GM18861 (cell line): ENCODE data around the gene NCOA3.
"Not testable (repeated sequence)": the region's sequence is repeated elsewhere in the genome, so short reads cannot be mapped to it uniquely, and the experiment has no call there.

ENCODE experiments used
- ATAC-seq: cut with Tn5 transposase; IDR thresholded peaks from one replicate; pipeline ENCODE4 v1.9.1; 2021; ENCODE audit not compliant: unreplicated experiment

The NCOA3 gene

DNA sequence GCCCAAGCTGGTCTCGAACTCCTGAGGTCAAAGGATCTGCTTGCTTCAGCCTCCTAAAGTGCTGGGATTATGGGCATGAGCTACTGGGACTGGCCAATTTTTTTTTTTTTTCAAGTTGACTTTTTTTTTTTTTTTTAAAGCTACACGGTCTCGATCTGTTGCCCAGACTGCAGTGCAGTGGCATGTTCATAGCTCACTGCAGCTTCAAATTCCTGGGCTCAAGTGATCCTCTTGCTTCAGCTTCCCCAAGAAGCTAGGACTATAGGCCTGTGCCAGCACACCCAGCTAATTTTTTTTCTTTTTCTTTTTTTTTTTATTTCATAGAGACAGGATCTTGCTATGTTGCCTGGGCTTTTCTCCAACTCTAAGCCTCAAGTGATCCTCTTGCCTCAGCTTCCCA lies 59.5 kb downstream of the NCOA3 start:
- ATAC-seq = no peak

DNA sequence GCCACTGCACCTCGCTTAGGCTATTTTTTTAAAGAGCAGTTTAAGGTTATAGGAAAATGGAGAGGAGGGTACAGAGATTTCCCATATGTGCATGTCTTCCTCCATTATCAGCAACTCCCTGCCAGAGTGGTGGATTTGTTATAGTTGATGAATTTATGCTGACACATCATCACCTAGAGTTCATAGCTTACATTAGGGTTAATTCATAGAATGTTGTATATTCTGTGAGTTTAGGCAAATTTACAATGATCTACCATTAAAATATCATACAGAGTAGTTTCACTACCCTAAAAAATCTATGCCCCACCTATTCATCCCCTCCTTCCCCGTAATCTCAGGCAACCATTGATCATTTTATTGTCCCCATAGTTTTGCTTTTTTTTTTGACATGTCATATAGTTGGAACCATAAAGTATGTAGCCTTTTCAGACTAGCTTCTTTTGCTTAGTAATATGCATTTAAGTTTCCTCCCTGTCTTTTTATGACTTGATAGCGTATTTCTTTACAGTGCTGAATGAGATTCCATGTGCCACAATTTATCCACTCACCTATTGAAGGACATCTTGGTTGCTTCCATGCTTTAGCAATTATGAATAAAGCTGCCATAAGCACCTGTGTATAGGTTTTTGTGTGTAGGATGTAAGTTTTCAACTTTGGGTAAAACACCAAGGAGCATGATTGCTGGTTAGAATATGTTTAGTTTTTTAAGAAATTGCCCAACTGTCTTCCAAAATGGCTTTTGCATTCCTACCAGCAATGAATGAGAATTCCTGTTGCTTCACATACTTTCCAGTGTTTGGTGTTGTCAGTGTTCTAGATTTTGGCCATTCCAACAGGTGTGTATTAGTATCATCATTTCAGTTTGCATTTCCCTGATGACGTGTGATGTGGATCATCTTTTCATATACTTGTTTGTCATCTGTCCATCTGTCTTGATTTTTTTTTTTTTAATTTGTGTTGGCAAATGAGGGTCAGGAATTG lies 60.2 kb downstream of the NCOA3 start:
- ATAC-seq = no peak

DNA sequence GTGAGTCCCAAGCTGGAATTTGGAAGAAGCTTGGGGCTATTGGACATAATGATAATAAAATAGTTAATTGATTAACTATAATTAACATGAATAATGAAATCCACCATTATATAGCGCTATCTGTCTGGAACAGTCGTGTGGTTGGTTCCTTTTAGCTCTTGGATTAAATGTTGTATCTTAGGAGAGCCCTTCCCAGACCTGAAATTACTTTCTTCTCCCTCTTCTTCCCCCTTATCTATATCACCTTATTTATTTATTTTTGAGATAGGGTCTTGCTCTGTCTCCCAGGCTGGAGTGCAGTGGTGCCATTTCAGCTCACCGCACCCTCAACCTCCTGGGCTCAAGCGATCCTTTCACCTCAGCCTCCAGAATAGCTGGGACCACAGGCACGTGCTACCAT lies 64.6 kb downstream of the NCOA3 start:
- no peak for ATAC-seq

DNA sequence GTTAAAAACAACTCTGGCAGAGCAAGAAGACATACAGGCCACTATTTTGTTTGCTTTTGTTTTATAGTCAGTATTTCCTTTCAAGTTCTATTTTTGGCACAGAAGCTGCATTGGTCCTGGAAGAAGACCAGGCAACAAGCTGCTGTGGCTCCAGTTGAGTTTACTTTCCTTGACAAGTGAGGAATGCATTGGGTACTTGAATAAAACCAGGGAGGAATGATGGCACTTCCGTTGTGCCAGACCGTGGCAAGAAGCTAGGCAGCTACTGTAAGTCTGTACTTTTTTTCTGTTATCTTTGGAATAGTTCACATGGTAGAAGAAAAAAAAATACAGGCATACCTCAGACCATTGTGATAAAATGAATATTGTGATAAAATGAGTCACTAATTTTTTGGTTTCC lies 66.3 kb downstream of the NCOA3 start:
- no peak for ATAC-seq

DNA sequence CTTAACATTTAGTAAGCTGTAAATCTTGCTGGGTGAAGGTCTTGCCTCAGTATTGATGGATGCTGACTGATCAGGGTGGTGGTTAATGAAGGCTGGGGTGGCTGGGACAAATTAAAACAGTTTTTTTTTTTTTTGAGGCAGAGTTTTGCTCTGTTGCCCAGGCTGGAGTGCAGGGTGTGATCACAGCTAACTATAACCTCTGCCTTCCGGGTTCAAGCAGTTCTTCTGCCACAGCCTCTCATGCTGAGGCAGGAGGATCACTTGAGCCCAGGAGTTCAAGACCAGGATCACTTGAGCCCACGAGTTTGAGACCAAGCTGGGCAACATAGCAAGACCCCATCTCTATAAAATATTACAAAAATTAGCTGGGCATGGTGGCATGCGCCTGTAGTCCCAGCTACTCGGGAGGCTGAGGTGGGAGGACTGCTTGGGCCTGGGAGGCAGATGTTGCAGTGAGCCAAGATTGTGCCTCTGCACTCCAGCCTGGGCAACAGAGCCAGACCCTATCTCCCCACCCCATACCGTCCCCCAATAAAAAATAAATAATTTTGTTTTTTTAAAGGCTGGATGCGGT lies 67.2 kb downstream of the NCOA3 start:
- ATAC-seq = no peak

DNA sequence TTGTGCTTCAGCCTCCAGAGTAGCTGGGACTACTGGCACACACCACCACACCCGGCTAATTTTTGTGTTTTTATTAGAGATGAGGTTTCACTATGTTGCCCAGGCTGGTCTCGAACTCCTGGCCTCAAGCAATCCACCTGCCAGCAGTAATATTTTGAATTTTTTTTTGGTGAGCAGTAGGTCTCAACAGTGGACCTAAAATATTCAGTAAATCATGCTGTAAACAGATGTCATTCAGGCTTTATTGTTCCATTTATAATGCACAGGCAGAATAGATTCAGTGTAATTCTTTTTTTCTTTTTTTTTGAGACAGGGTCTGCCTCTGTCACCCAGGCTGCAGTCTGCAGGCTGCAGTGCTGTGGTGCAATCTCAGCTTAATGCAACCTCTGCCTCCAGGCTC lies 69.7 kb downstream of the NCOA3 start:
- no peak for ATAC-seq

DNA sequence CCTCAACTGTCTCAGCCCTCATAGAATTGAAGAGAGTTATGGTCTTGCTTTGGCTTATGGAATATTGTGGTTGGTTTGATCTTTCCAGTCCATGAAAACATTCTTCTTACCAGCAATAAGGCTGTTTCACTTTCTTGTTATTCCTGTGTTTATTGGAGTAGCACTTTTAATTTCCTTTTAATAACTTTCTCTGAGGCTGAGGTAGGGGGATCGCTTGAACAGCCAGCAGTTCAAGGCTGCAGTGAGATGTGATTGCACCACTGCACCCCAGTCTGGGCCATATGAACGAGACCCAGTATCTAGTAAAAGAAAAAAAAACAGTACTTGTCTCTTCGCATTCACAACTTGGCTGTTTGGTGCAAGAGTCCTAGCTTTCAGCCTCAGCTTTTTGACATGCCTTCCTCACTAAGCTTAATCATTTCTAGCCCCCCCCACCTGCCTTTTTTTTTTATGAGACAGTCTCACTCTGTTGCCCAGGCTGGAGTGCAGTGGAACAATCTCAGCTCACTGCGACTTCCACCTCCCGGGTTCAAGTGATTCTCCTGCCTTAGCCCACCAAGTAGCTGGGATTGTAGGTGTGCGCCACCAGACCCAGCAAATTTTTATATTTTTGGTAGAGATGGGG lies 70.5 kb downstream of the NCOA3 start:
- ATAC-seq = no peak

DNA sequence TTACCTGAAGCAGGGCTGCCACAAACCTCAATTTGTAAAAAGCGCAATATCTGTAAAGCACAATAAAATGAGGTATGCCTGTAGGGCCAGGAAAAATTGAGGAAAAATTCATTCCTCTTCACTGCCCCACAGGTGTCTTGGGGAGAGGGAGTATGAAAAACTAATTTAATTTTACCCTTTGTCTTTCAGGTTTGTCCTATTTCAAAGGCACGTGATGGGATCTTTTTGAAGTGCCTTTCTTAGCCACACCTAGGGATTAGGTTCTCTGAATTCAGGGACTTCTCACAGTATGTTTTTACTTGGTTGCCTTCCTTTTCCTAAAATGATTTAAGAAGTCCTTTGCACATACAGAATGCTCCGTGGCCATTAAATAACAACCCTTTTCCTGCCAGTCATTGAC lies 71.9 kb downstream of the NCOA3 start:
- no peak for ATAC-seq

DNA sequence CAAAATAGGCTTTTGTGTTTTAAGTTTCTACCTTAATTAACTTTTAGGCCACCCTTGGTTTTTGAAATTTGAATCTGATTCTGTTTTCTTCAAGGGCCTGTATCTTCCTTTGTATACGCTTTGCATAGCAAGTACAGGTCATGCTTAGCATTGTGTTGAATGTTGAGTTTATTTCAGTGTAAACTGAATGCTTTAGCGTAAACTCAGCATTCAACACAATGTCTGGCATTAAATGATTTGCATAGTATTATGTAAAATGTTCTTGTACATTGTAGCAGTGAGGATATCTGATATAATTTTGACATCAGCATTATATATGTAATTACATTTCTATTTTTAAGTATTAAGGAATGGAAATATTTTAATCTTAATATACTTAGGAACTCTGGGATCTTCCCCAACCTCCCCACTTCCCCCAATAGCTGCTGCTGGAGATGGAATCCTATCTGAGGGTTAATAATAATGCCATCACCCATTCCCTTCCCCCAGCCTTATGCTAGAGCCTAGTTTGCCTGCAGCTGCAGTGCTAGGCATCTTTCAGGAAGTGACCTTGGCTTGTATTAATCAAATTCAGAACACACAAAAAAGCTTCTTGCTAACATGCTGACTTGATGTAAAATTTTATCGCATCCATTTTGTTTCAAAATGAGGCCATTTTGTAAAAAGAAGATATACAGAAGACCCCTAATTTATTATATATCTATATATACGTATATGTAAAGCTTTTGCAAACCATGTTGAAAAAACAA lies 73.1 kb downstream of the NCOA3 start:
- no peak for ATAC-seq

DNA sequence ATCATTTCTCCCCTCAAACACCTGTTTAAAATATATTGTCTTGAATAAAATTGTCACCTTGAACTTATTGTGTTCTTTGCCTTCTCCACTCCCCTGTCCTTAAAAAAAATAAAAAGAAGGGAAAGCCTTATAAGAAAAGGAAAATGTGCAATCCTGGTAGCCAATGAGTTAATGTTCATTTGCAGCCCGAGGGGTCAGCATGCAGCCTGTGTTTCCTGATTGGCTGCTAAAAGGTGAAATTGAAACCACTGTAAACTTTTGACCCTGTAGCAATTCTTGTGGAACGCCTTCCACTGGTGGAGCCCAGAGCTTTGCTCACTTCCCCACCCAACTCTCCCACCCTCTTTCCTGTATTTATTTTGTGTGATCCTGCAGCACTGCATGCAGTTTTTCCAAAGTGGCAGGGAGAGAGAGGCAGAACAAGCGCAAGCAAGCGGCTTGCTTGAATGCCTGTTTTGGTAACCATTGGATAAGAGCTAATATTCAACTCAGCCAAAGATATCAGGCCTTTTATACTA lies 74.9 kb downstream of the NCOA3 start:
- peak; percentile 57 for ATAC-seq

DNA sequence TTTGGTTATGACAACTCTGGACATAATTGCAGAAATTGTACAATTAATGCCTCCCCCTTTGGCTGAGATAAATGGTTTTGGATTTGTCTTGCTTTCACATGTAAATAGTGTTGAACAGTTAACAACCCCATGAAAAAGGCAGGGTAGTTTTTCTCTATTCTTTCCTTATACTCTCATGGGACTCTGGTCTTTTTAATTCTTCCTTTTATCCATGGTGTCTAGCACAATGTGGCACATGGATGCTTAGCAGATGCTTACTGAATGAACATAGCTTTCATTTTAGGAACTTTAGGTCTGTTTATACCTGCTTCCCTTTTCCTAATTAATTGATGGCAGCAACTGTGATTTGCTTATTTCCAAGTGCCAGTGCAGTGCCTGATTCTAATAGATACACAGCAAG lies 75.6 kb downstream of the NCOA3 start:
- ATAC-seq = no peak

DNA sequence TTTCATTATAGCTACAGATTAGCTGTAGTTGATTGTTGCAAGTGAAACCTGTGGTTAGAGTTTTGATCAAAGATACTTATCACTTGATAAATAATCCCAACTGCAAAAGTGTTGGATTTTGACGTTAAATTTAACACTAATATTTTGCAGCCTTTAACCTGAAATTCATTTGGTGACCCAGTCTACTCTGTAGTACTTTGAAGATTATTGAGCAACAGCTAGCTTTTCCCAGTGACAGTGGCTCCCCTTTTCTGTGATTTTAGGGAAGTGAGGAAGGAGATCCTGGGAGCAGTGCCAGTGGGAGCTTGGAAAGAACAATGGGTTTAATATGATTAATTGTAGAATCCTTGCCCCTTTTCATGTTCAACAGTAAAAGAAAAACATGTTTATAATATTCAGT lies 76.9 kb downstream of the NCOA3 start:
- no peak for ATAC-seq

DNA sequence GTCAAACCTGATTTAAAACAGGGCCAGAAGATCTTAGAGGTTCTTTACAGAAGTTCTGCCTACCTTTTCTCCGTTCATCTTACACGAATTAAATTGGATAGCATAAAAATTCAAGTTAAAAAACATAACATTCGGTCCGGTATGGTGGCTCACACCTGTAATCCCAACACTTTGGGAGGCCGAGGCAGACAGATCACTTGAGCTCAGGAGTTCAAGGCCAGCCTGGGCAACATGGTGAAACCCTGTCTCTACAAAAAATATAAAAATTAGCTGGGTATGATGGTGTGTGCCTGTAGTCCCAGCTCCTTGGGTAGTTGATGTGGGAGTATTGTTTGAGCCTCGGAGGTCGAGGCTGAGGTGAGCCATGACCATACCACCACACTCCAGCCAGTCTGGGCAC lies 79.0 kb downstream of the NCOA3 start:
- ATAC-seq = not testable (repeated sequence)

DNA sequence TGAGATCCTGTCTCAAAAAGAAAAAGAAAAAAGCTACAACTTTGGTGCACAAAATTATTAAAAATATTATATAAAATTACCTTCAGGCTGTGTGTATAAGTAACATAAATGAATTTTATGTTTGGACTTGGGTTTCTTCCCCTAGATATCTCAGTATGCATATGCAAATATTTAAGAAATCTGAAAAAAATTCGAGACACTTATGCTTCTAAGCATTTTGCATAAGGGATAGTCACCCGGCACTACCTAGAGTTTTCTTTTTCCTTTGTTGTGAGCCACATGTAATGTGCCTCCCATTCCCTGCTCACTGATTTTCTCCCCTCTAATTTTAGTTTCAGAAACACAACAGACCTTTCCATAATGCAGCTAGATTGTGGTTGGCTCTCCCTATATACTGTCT lies 79.4 kb downstream of the NCOA3 start:
- no peak for ATAC-seq

DNA sequence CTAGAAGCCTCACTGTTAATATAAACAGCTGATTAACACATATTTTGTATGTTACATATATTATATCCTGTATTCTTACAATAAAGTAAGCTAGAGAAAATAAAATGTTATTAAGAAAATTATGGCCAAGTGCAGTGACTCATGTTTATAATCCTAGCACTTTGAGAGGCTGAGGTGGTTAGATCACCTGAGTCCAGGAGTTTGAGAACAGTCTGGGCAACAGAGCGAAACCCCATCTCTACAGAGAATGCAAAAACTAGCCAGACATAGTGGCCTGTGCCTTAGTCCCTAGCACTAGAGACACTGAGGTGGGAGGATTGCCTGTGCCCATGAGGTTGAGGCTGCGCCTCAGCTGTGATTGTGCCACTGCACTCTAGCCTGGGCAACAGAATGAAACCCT lies 81.9 kb downstream of the NCOA3 start:
- ATAC-seq = no peak

DNA sequence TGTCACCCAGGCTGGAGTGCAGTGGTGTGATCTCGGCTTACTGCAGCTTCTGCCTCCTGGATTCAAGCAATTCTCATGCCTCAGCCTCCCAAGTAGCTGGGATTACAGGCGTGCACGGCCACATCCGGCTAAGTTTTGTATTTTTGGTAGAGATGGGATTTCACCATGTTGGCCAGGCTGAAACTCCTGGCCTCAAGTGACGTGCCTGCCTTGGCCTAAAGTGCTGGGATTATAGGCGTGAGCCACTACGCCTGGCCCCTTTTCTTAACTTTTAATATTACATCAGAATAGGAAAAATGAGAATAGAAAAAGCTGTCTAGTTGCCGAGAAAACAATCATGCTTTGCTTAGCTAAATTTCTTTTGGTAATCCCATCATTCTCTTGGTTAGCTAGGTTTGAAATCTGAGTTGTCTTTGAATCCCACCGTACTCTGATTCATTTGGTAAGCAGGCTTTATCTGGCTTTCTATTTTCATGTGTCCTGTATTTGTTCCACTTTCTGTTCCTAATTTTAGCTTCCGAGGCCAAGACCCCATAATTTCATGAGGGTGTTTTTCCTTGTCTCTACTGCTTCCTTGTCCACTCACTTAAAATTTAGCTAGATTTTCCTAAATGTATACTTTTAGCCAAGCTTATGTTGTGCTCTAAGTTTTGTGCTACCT lies 83.5 kb downstream of the NCOA3 start:
- ATAC-seq = no peak

DNA sequence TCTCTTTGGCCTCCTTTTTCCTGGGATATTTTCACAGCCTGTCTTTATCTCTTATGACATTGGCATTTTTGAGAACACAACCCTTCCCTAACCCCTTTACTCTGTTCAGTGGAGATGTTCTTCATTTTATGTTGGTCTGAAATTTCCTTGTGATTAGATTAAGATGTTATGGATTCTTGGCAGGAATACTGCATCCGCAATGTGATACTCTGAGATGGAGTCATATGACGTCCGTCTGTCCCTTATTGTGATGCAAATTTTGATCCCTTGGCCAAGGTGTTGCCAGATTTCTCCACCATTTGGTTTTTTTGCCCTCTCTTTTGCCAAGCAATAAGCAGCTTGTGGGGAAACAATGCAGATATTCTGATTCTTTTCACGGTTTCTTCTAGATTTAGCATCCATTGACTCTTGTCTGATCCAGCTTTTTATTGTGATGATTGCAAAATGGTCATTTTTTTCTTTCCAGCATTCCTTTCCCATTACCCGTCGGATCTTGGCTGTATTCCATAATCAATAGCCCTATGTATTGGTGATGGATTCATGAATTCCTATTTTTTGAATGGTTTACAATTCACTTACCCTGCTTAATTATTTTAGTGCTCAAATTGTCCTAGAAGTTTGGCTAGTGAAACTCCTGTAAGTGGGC lies 85.1 kb downstream of the NCOA3 start:
- ATAC-seq = no peak

DNA sequence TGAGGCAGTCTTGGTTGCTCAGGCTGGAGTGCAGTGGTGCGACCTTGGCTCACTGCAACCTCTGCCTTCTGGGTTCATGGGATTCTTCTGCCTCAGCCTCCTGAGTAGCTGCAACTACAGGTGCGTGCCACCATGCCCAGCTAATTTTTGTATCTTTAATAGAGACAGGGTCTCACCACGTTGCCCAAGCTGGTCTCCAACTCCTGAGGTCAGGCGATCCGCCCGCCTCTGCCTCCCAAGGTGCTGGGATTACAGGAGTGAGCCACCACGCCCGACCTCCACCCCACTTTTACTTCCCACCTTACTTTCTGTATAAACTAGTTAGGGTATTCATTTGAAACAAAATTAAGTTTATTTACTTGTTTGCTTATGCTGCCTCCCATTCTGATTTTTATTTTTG lies 86.5 kb downstream of the NCOA3 start:
- ATAC-seq = no peak

DNA sequence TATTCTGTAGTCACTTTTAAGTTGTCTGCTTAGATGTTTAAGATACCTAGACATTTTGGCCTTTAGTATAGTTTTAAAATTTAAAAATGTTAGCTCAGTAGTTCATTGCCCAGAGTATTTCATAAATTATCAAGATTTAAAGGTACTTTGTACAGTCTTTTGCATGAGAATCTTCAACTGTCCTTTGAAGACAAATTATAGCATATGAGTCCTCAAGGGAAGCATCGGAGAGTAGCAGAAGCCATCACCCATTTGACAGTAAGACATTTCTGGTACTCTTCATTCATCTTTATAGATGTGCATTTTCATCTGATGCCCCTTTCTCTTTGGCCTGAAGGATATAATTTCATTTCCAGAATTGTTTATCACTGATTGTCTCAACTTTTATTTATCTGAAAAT lies 89.5 kb downstream of the NCOA3 start:
- no peak for ATAC-seq

DNA sequence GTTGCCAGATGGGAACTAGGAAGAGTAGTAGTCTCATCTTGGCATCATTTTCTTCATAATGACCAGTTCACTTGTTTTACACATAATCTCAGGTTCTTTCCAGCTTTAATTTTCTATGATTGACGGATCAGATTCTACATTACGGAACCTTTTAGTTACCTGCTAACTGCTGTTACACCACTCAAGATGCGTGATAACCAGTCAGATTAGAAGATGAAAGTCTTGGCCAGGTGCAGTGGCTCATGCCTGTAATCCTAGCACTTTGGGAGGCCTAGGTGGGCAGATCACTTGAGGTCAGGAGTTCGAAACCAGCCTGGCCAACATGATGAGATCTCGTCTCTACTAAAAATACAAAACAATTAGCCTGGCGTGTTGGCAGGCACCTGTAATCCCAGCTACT lies 92.5 kb downstream of the NCOA3 start:
- no peak for ATAC-seq
